ENCODE data around the gene RPS6KA4. TPM values are rescaled to one million over a fixed set of nuclear protein-coding genes. Genes with fewer than 3 reads are reported as not detected.

The RPS6KA4 gene
- total and polyA plus RNA-seq, 10 donors = 18.8 to 47.5 (median 37.7) TPM

- WGBS, 5 donors = 50 to 64% (median 54%) methylated on average over 7 to 13 of the region's 13 CpGs
- no peaks in the 10 kb centered on the region for H3K9me3 ChIP-seq
- no peak for DNase-seq
- peaks cover 34 to 90% (median 61%) of the 10 kb centered on the region in 6 donors for H3K4me1 ChIP-seq
- H3K27me3 ChIP-seq (replicated peaks in 1 of 7) = no peaks in the 10 kb centered on the region
- TF ChIP-seq CTCF (IDR thresholded peaks at IDR 0.05 in 8 of 11, conservative IDR thresholded peaks at IDR 0.05 in 3 of 11) (no peak), POLR2A (IDR thresholded peaks at IDR 0.05) (no peak), POLR2AphosphoS5 (IDR thresholded peaks at IDR 0.05) (peak in 1 of 3 donors; percentile 37)
- intact Hi-C loops (cut with DNase I; ENCODE audit: low total_unique reads) = no loop called here
- H3K27ac ChIP-seq = peak overlapping the region; percentile 83 to 89 (median 84)
- H3K4me3 ChIP-seq = peak overlapping the region in 6 of 8 donors; percentile 68 to 94 (median 84)
- H3K36me3 ChIP-seq = peaks cover 0 to 72% (median 31%) of the 10 kb centered on the region in 6 donors
These were observed 942 bp upstream of the RPS6KA4 start for GRCh38 chr11:64357904-64358535.

- Histone ChIP-seq H3K27me3 (replicated peaks in 1 of 7) (no peaks in the 10 kb centered on the region), H3K9me3 (no peaks in the 10 kb centered on the region), H3K27ac (peak overlapping the region; percentile 83 to 89 (median 84)), H3K36me3 (peaks cover 0 to 72% (median 31%) of the 10 kb centered on the region in 6 donors), H3K4me3 (peak overlapping the region; percentile 57 to 94 (median 79)), H3K4me1 (peaks cover 34 to 85% (median 58%) of the 10 kb centered on the region in 6 donors)
- 22 to 47% (median 29%) methylated on average over 4 to 7 of the region's 7 CpGs for WGBS, 5 donors
- no peak for DNase-seq
- TF ChIP-seq POLR2A (IDR thresholded peaks at IDR 0.05) (no peak), CTCF (IDR thresholded peaks at IDR 0.05 in 8 of 11, conservative IDR thresholded peaks at IDR 0.05 in 3 of 11) (no peak), POLR2AphosphoS5 (IDR thresholded peaks at IDR 0.05) (no peak)
- intact Hi-C loops (cut with DNase I; ENCODE audit: low total_unique reads) = no loop called here
These were observed 441 bp upstream of the RPS6KA4 start for GRCh38 chr11:64358536-64358906.

- TF ChIP-seq POLR2AphosphoS5 (IDR thresholded peaks at IDR 0.05) (peak in 1 of 3 donors; percentile 53), CTCF (IDR thresholded peaks at IDR 0.05 in 8 of 11, conservative IDR thresholded peaks at IDR 0.05 in 3 of 11) (peak in 2 of 11 experiments; percentile 17 to 21), POLR2A (IDR thresholded peaks at IDR 0.05) (no peak)
- no peaks in the 10 kb centered on the region for H3K27me3 ChIP-seq (replicated peaks in 1 of 7)
- DNase-seq = no peak
- H3K4me3 ChIP-seq = peak overlapping the region; percentile 57 to 94 (median 79)
- no peaks in the 10 kb centered on the region for H3K9me3 ChIP-seq
- peaks cover 0 to 76% (median 41%) of the 10 kb centered on the region in 6 donors for H3K36me3 ChIP-seq
- peaks cover 34 to 76% (median 52%) of the 10 kb centered on the region in 6 donors for H3K4me1 ChIP-seq
- WGBS, 5 donors = 27 to 41% (median 30%) methylated on average over 21 to 38 of the region's 38 CpGs
- intact Hi-C loops (cut with DNase I; ENCODE audit: low total_unique reads) = no loop called here
- peak overlapping the region in 6 of 8 donors; percentile 83 to 89 (median 86) for H3K27ac ChIP-seq
These were observed 917 bp downstream of the RPS6KA4 start for GRCh38 chr11:64359712-64360445.

GRCh38 chr11:64360448-64360921 is 1.5 kb downstream of the RPS6KA4 start:
- intact Hi-C loops (cut with DNase I; ENCODE audit: low total_unique reads) = no loop called here
- TF ChIP-seq CTCF (IDR thresholded peaks at IDR 0.05 in 8 of 11, conservative IDR thresholded peaks at IDR 0.05 in 3 of 11) = no peak
- no peak for TF ChIP-seq POLR2AphosphoS5 (IDR thresholded peaks at IDR 0.05)
- no peak for TF ChIP-seq POLR2A (IDR thresholded peaks at IDR 0.05)
- Histone ChIP-seq H3K27ac (peak overlapping the region in 5 of 8 donors; percentile 6 to 89 (median 85)), H3K9me3 (no peaks in the 10 kb centered on the region), H3K4me1 (peaks cover 32 to 70% (median 46%) of the 10 kb centered on the region in 6 donors), H3K36me3 (peaks cover 0 to 76% (median 47%) of the 10 kb centered on the region in 6 donors), H3K27me3 (replicated peaks in 1 of 7) (no peaks in the 10 kb centered on the region), H3K4me3 (peak overlapping the region in 7 of 8 donors; percentile 57 to 94 (median 82))
- DNase-seq = no peak
- 25 to 40% (median 34%) methylated on average over 9 to 13 of the region's 13 CpGs for WGBS, 5 donors
